ENCODE results near the gene RPS17. TPM values are rescaled to one million over a fixed set of nuclear protein-coding genes. Genes with fewer than 3 reads are reported as not detected.

The RPS17 gene
- total and polyA plus RNA-seq, 2 donors (not counting 1 experiment from before 2014, with no cell fraction given), result 2,297 to 5,877 TPM

- Mint-ChIP-seq H3K9me3 (ENCODE audit: insufficient read depth) (no peaks in the 10 kb centered on the region), H3K4me3 (peak overlapping the region; percentile 99), H3K27me3 (peaks cover under 1% of the 10 kb centered on the region), H3K4me1 (peaks cover 22% of the 10 kb centered on the region), H3K27ac (peak overlapping the region; percentile 98)
- 0% methylated on average over 23 of the region's 23 CpGs for WGBS (ENCODE audit: insufficient coverage)
- POLR2A ChIA-PET, result interaction anchor here (0.5 to 2.3 kb wide), 6 partner anchors 9 to 527 kb away, joined by 5 to 17 read pairs (median 7); partner anchors contain the start of genes BTBD1, RAMAC and WHAMM
- peak overlapping the region; percentile 72 for H3K4me2 ChIP-seq (replicated peaks; ENCODE audit: low read depth, low read length, poor library complexity, severe bottlenecking)
- peaks cover 10 to 23% of the 10 kb centered on the region in 2 donors for H3K4me1 ChIP-seq (ENCODE audit: control insufficient read depth in 2 of 2, insufficient read depth in 2 of 2, low read length in 2 of 2)
- DNase-seq (no peak), ATAC-seq (ENCODE audit: low read depth) (peak; percentile 0)
- peaks cover 26% of the 10 kb centered on the region for H4K20me1 ChIP-seq (ENCODE audit: control insufficient read depth, insufficient read depth, low read length, poor library complexity, severe bottlenecking)
- CTCF ChIA-PET, result interaction anchor here (0.7 to 6.0 kb wide), 9 partner anchors 8 to 528 kb away, joined by 3 to 52 read pairs (median 5); partner anchors contain the start of genes BTBD1, C15orf40 and RAMAC
- intact Hi-C loops (cut with micrococcal nuclease), result loop anchor here (1.0 to 2.0 kb wide), 8 partner anchors 141 to 528 kb away; partner anchors contain the start of genes AP3B2, BTBD1, C15orf40 and RAMAC
- peaks cover 0 to 31% of the 10 kb centered on the region in 2 experiments for H3K36me3 ChIP-seq (replicated peaks in 1 of 2; ENCODE audit: control extremely low read depth in 1 of 2, control insufficient read depth in 1 of 2, extremely low read depth in 1 of 2, insufficient read depth in 2 of 2, low read length in 1 of 2)
- H3K9ac ChIP-seq (ENCODE audit: low read length), result peak overlapping the region; percentile 86
- peaks cover 0 to 7% (median 0%) of the 10 kb centered on the region in 4 experiments for H3K27me3 ChIP-seq (replicated peaks in 1 of 4; ENCODE audit: control extremely low read depth in 1 of 4, control insufficient read depth in 3 of 4, insufficient read depth in 4 of 4, low read length in 3 of 4)
- H3K4me3 ChIP-seq (ENCODE audit: control extremely low read depth in 1 of 5, extremely low read depth in 1 of 5, insufficient read depth in 1 of 5, low read depth in 2 of 5, low read length in 4 of 5), result peak overlapping the region; percentile 66 to 93 (median 84)
- H3K27ac ChIP-seq (ENCODE audit: low read length in 2 of 2), result peak overlapping the region; percentile 72 to 85
- H3K79me2 ChIP-seq (ENCODE audit: control insufficient read depth, insufficient read depth, low read length), result peaks cover 11% of the 10 kb centered on the region
- no peaks in the 10 kb centered on the region for H3K9me3 ChIP-seq (ENCODE audit: control extremely low read depth in 1 of 3, control insufficient read depth in 2 of 3, insufficient read depth in 1 of 3, low read length in 2 of 3)
- TF ChIP-seq EZH2 (IDR thresholded peaks at IDR 0.05; ENCODE audit: borderline replicate concordance, insufficient read depth, low read depth, low read length, poor library complexity, severe bottlenecking) (no peak), CTCF (IDR thresholded peaks at IDR 0.05) (no peak)
- H2AFZ ChIP-seq (ENCODE audit: insufficient read depth, low read depth, low read length, poor library complexity, severe bottlenecking), result peak overlapping the region; percentile 98
Observed at GRCh38 chr15:82539691-82540054, 584 bp downstream of the RPS17 start.

Data from B cell (primary cell).